SU-DHL-6 (cell line): ENCODE results near the gene TADA1.

Experiments
- EZH2phosphoT487 ChIP-seq: fragments of 200-600 bp; sonication (generic), shearing (Covaris generic); conservative IDR thresholded peaks from 2 replicates; pipeline ENCODE4 v1.6.1; 2018; ENCODE audit warnings: mild to moderate bottlenecking, antibody characterized with exemption, low read length, moderate library complexity, mixed read lengths
- TF ChIP-seq, protein P1 (sequence below): fragments of 200-600 bp; sonication (generic); IDR thresholded peaks from one replicate; pipeline ENCODE4 v1.5.1; 2017; ENCODE audit warnings: antibody characterized with exemption, mild to moderate bottlenecking, low read length, moderate library complexity; ENCODE audit not compliant: insufficient read depth, poor library complexity, severe bottlenecking

DNA sequence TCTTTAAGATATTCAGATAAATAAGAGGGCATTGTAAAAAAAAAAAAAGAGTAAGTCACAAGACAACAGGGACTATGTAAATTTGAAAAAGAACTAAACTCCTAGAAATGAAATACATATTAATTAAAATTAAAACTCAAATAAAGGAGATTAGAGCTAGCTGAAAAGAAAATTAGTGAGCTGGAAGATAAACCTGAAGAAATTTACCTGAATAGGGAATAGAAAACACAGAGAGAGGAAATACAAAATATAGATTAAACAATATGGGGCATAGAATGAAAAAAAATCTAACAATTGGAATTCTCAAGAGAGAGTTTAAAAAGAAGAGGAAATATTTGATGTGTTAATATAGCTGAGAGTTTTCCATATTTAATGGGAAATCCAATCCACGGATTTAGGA is 35.6 kb upstream of the TADA1 start:
- TF ChIP-seq, protein P1, sequence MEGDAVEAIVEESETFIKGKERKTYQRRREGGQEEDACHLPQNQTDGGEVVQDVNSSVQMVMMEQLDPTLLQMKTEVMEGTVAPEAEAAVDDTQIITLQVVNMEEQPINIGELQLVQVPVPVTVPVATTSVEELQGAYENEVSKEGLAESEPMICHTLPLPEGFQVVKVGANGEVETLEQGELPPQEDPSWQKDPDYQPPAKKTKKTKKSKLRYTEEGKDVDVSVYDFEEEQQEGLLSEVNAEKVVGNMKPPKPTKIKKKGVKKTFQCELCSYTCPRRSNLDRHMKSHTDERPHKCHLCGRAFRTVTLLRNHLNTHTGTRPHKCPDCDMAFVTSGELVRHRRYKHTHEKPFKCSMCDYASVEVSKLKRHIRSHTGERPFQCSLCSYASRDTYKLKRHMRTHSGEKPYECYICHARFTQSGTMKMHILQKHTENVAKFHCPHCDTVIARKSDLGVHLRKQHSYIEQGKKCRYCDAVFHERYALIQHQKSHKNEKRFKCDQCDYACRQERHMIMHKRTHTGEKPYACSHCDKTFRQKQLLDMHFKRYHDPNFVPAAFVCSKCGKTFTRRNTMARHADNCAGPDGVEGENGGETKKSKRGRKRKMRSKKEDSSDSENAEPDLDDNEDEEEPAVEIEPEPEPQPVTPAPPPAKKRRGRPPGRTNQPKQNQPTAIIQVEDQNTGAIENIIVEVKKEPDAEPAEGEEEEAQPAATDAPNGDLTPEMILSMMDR: no peak
- no peak for TF ChIP-seq EZH2phosphoT487
